A549 (cell line): ENCODE measurements around the gene RMI1. TPM values are rescaled to one million over a fixed set of nuclear protein-coding genes. Genes with fewer than 3 reads are reported as not detected.
"Not testable (repeated sequence)": the region's sequence is repeated elsewhere in the genome, so short reads cannot be mapped to it uniquely, and the experiment has no call there.

ENCODE experiments used
- ATAC-seq, 2 experiments: fragments of 200-7000 bp in 1 of 2; fragments of >200 bp in 1 of 2; cut with Nextera tagmentation in 1 of 2; cut with Tn5 transposase in 1 of 2; 3 replicates each; pipeline versions ENCODE4 v1.8.0 to v1.9.1; 2018 to 2020; ENCODE audit warnings: mild to moderate bottlenecking in 1 of 2, moderate library complexity in 1 of 2
- CTCF ChIA-PET: fragments of 300-600 bp; sonication (Branson Sonifier 250); formaldehyde crosslinking; extraction: SDS; loops from one replicate; lab custom pipeline; 2021; ENCODE audit warnings: antibody characterized with exemption, inconsistent platforms; lab: Yijun Ruan, JAX
- POLR2A ChIA-PET: fragments of 350-600 bp; formaldehyde crosslinking; extraction: SDS; loops from one replicate; lab custom pipeline; 2021; ENCODE audit warnings: antibody characterized with exemption, inconsistent platforms; lab: Yijun Ruan, JAX
- DNase-seq, 2 experiments: peaks; one replicate each; pipeline versions ENCODE4 v3.0.0 to v3.0.0-alpha.2; 2011 to 2016; ENCODE audit warnings: low read depth in 1 of 2, low spot score in 1 of 2
- FAIRE-seq: peaks from 2 replicates; lab custom pipeline; 2011; peaks lifted over from hg19 to GRCh38; lab: Jason Lieb, UNC
- H3K27ac ChIP-seq, 2 experiments: fragments of >200 bp; sonication (Bioruptor Twin); formaldehyde crosslinking; 3 replicates each; pipeline ENCODE4 v1.5.1; 2016 to 2017
- H3K4me1 ChIP-seq: fragments of >200 bp; sonication (Bioruptor Twin); formaldehyde crosslinking; 3 replicates; pipeline ENCODE4 v1.6.1; 2016
- H3K4me2 ChIP-seq: fragments of >200 bp; sonication (Bioruptor Twin); formaldehyde crosslinking; 3 replicates; pipeline ENCODE4 v1.6.1; 2016
- H3K4me3 ChIP-seq: fragments of >200 bp; sonication (Bioruptor Twin); formaldehyde crosslinking; 3 replicates; pipeline ENCODE4 v1.5.1; 2016
- H3K9me3 ChIP-seq: fragments of >200 bp; sonication (Bioruptor Twin); formaldehyde crosslinking; 3 replicates; pipeline ENCODE4 v1.6.1; 2016
- CBX8 ChIP-seq: fragments of 200-600 bp; sonication (generic); IDR thresholded peaks from 2 replicates; pipeline ENCODE4 v1.6.1; 2016
- CHD4 ChIP-seq: fragments of 200-600 bp; sonication (generic); IDR thresholded peaks from 2 replicates; pipeline ENCODE4 v1.6.1; 2016; ENCODE audit warnings: antibody characterized with exemption, mild to moderate bottlenecking, borderline replicate concordance
- ELK1 ChIP-seq: fragments of 150-350 bp; IDR thresholded peaks from 2 replicates; pipeline ENCODE4 v1.6.1; 2014; ENCODE audit warnings: low read depth, mild to moderate bottlenecking, low read length
- EP300 ChIP-seq, 2 experiments: fragments of >200 bp; sonication (Bioruptor Twin); formaldehyde crosslinking; IDR thresholded peaks; 2 replicates in 1 of 2; 3 replicates in 1 of 2; pipeline ENCODE4 v1.6.1; 2016 to 2017
- GATA3 ChIP-seq: IDR thresholded peaks from 2 replicates; pipeline ENCODE4 v1.6.1; 2012; ENCODE audit warnings: borderline replicate concordance
- HES2 ChIP-seq: fragments of >200 bp; sonication (Bioruptor Twin); formaldehyde crosslinking; IDR thresholded peaks from 2 replicates; pipeline ENCODE4 v1.6.1; 2016
- HEYL ChIP-seq: fragments of 250-450 bp; sonication (Bioruptor Pico); IDR thresholded peaks from 2 replicates; pipeline ENCODE4 v1.8.0; 2021; ENCODE audit warnings: mild to moderate bottlenecking, moderate library complexity
- HMGXB4 ChIP-seq: fragments of 250-450 bp; sonication (Bioruptor Pico); IDR thresholded peaks from 2 replicates; pipeline ENCODE4 v1.5.0; 2021; ENCODE audit warnings: mild to moderate bottlenecking, moderate library complexity, borderline replicate concordance
- HOXB13 ChIP-seq: fragments of 250-450 bp; sonication (Bioruptor Pico); IDR thresholded peaks from 2 replicates; pipeline ENCODE4 v1.5.0; 2020; ENCODE audit warnings: low read depth, mild to moderate bottlenecking, moderate library complexity
- KDM5A ChIP-seq: fragments of 200-600 bp; sonication (generic); IDR thresholded peaks from 2 replicates; pipeline ENCODE4 v1.6.1; 2016; ENCODE audit warnings: antibody characterized with exemption, mild to moderate bottlenecking
- MAFK ChIP-seq: fragments of 450-650 bp; IDR thresholded peaks from 2 replicates; pipeline ENCODE4 v1.6.1; 2014; ENCODE audit not compliant: partially characterized antibody
- NFE2L2 ChIP-seq: fragments of 150-350 bp; conservative IDR thresholded peaks from 2 replicates; pipeline ENCODE4 v1.6.1; 2014; ENCODE audit warnings: low read length
- PBX3 ChIP-seq: IDR thresholded peaks from 2 replicates; pipeline ENCODE4 v1.6.1; 2012
- PHF8 ChIP-seq: fragments of 200-600 bp; sonication (generic); IDR thresholded peaks from 2 replicates; pipeline ENCODE4 v1.6.1; 2016; ENCODE audit warnings: low read depth, mild to moderate bottlenecking, antibody characterized with exemption, moderate library complexity, borderline replicate concordance
- POLR2AphosphoS2 ChIP-seq: conservative IDR thresholded peaks from 2 replicates; pipeline ENCODE4 v1.6.1; 2012; ENCODE audit warnings: low read length, improper control_type of control experiment, inconsistent platforms
- TFCP2L1 ChIP-seq: fragments of 250-450 bp; sonication (Bioruptor Pico); IDR thresholded peaks from 2 replicates; pipeline ENCODE4 v1.5.0; 2021; ENCODE audit warnings: mild to moderate bottlenecking
- TP53 ChIP-seq: fragments of 250-450 bp; sonication (Bioruptor Pico); IDR thresholded peaks from 2 replicates; pipeline ENCODE4 v1.5.0; 2021; ENCODE audit warnings: mild to moderate bottlenecking, moderate library complexity
- ZC3H11A ChIP-seq: fragments of 450-650 bp; IDR thresholded peaks from 2 replicates; pipeline ENCODE4 v1.6.1; 2014; ENCODE audit warnings: antibody characterized with exemption, mild to moderate bottlenecking
- ZFP36 ChIP-seq: fragments of 450-650 bp; IDR thresholded peaks from 2 replicates; pipeline ENCODE4 v1.6.1; 2014; ENCODE audit warnings: borderline replicate concordance; ENCODE audit not compliant: partially characterized antibody
- ZNF302 ChIP-seq: fragments of 250-450 bp; sonication (Bioruptor Pico); IDR thresholded peaks from 2 replicates; pipeline ENCODE4 v1.9.0; 2021; ENCODE audit warnings: inconsistent platforms, mild to moderate bottlenecking, moderate library complexity
- WGBS: methylation state at CpG from one replicate; pipeline ENCODE4 v1.1.6; 2017; ENCODE audit errors: missing lambda C conversion rate; 5-methylcytosine and 5-hydroxymethylcytosine counted together
- polyA plus RNA-seq, 4 experiments: library from polyadenylated mRNA; depleted of rRNA in 3 of 4; stranded (reverse); fragments of >200 nt; fragmentation: RNase III in 1 of 4; extraction: RNeasy Plus Mini Kit Qiagen cat#74134 plus additional on column Dnase treatment in 1 of 4; gene quantifications; 2 replicates in 3 of 4; 3 replicates in 1 of 4; pipeline ENCODE4 v1.2.3, GENCODE V29; 2011 to 2017
- TF ChIP-seq, protein P1 (sequence below): IDR thresholded peaks from 2 replicates; pipeline ENCODE4 v1.6.1; 2012

RMI1 gene
- polyA plus RNA-seq, 2 of the 4 experiments (the other 2 are of a cell fraction) = 7.4 to 15.2 TPM

- POLR2A ChIA-PET = no interaction called here
- Histone ChIP-seq H3K4me3 (no peak overlapping the region), H3K4me1 (no peaks in the 10 kb centered on the region; the same call in 2 of the 3 replicates), H3K9me3 (no peaks in the 10 kb centered on the region), H3K27ac (no peak overlapping the region), H3K4me2 (no peak overlapping the region)
- TF ChIP-seq CBX8 (no peak), HEYL (CRISPR knock-in tag) (no peak), TP53 (no peak)
- FAIRE-seq = no peak
- CTCF ChIA-PET = interaction anchor here (1.2 to 8.9 kb wide), 5 partner anchors 19 to 373 kb away, joined by 3 to 57 read pairs (median 7); partner anchors contain the start of gene KIF27
- ATAC-seq = no peak
- 90% methylated on average over 5 of the region's 5 CpGs for WGBS
- DNase-seq = no peak
These were observed 39.9 kb upstream of the RMI1 start for GRCh38 chr9:83940590-83941303.

- DNase-seq, ATAC-seq, FAIRE-seq, POLR2A ChIA-PET, H3K4me2 ChIP-seq, H3K9me3 ChIP-seq, H3K4me3 ChIP-seq, H3K27ac ChIP-seq: not testable (repeated sequence)
- CTCF ChIA-PET = interaction anchor here (3.0 kb wide), 1 partner anchor 11 kb away, joined by 13 read pairs; no protein-coding TSS in a partner anchor
- 93% methylated on average over 3 of the region's 39 CpGs for WGBS
- peaks cover 15% of the 10 kb centered on the region for H3K4me1 ChIP-seq
These were observed 32.5 kb upstream of the RMI1 start for GRCh38 chr9:83948096-83948495.

- 25% methylated on average over 23 of the region's 23 CpGs for WGBS
- ChIA-PET CTCF (interaction anchor here (0.6 to 1.0 kb wide), 4 partner anchors 19 to 305 kb away, joined by 3 to 4 read pairs (median 4); no protein-coding TSS in a partner anchor), POLR2A (interaction anchor here (0.9 to 1.4 kb wide), 5 partner anchors 9 to 35 kb away, joined by 3 to 11 read pairs (median 7); partner anchors contain the start of genes HNRNPK, KIF27 and RMI1)
- no peak for FAIRE-seq
- Histone ChIP-seq H3K4me2 (peak overlapping the region; percentile 78), H3K27ac (peak overlapping the region; percentile 94 to 95), H3K9me3 (no peaks in the 10 kb centered on the region), H3K4me3 (peak overlapping the region; percentile 52), H3K4me1 (peaks cover 21% of the 10 kb centered on the region; the same call in 2 of the 3 replicates)
- peak in 1 of 2 experiments; percentile 42 for DNase-seq
- ATAC-seq = peak; percentile 49 to 61
- TF ChIP-seq ZNF302 (CRISPR knock-in tag) = no peak
- TF ChIP-seq CHD4 = no peak
- no peak for TF ChIP-seq MAFK
- TF ChIP-seq PBX3 = no peak
- no peak for TF ChIP-seq KDM5A
- no peak for TF ChIP-seq TP53
- no peak for TF ChIP-seq ZFP36
- no peak for TF ChIP-seq POLR2AphosphoS2
- TF ChIP-seq HOXB13 (CRISPR knock-in tag) = peak; percentile 16; the same call in 1 of the 2 replicates
- TF ChIP-seq TFCP2L1 (CRISPR knock-in tag) = peak; percentile 60; the same call in 1 of the 2 replicates
- TF ChIP-seq, protein P1, sequence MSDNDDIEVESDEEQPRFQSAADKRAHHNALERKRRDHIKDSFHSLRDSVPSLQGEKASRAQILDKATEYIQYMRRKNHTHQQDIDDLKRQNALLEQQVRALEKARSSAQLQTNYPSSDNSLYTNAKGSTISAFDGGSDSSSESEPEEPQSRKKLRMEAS = peak; percentile 62; the same call in 1 of the 2 replicates
- no peak for TF ChIP-seq HEYL (CRISPR knock-in tag)
These were observed 24.5 kb upstream of the RMI1 start for GRCh38 chr9:83956086-83956435.

DNA sequence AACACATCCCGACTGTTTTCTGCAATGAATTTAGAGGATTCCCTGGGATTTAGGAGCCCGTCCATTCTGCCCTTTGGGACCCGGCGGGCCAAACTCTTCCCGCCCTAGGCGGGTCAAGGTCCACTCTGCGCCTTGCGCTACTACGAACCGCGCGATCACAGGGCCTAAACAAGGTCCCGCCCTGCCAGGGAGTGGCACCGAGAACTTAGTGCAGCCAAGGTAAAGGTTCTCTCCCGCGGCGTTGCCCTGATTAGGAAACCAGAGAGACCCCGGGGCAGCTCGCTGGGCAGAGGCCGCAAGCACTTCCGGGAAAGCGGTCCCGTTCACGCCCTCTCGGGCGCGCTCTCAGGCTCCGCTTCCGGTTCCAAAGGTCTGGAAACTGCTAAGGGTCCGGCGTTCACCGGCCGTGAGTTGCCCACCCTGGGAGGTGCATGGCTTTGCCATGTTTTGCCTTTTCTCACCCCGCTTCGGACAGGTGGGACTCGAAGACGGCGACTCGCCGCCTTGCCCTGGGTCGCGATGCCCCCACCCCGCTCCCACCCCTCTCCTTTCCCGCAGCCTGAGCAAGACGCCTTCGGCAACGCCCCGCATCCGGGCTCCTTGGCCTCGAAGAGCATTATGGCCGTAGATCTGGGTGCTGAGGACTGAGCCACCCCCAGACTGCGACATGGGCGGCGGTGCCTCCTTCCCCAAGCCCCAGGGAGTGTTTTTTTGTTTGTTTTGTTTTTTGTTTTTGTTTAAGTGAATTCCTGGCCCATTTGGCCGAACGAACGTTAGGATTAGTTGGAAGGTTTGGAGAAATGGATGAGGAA lies 24.0 kb upstream of the RMI1 start:
- Histone ChIP-seq H3K4me1 (peaks cover 26% of the 10 kb centered on the region; the same call in 2 of the 3 replicates), H3K4me2 (peak overlapping the region; percentile 78), H3K4me3 (peak overlapping the region; percentile 52), H3K9me3 (no peaks in the 10 kb centered on the region), H3K27ac (peak overlapping the region; percentile 94 to 95)
- ATAC-seq (peak; percentile 94 to 95), DNase-seq (peak; percentile 82 to 85), FAIRE-seq (no peak)
- WGBS = under 1% methylated on average over 31 of the region's 57 CpGs
- ChIA-PET POLR2A (interaction anchor here (0.9 to 1.4 kb wide), 5 partner anchors 8 to 35 kb away, joined by 3 to 11 read pairs (median 7); partner anchors contain the start of genes HNRNPK, KIF27 and RMI1), CTCF (interaction anchor here (0.9 to 1.0 kb wide), 3 partner anchors 20 to 305 kb away, joined by 3 to 4 read pairs (median 4); no protein-coding TSS in a partner anchor)
- TF ChIP-seq HOXB13 (CRISPR knock-in tag) = no peak
- no peak for TF ChIP-seq HES2
- TF ChIP-seq ZC3H11A = no peak
- TF ChIP-seq NFE2L2 = no peak
- TF ChIP-seq PHF8 = peak; percentile 81
- no peak for TF ChIP-seq GATA3
- peak; percentile 17; the same call in 1 of the 2 replicates for TF ChIP-seq HMGXB4
- no peak for TF ChIP-seq ELK1
- no peak for TF ChIP-seq EP300 (IDR thresholded peaks at IDR 0.05)
- TF ChIP-seq POLR2AphosphoS2 = no peak
